GM06990 (cell line): ENCODE results near the gene EXTL1.

Experiments used
- DNase-seq: peaks from one replicate; pipeline ENCODE4 v3.0.0-alpha.2; 2011; ENCODE audit not compliant: insufficient read length; ENCODE audit errors: extremely low read depth
- H3K27me3 ChIP-seq: replicated peaks from 2 replicates; pipeline ENCODE4 v1.6.0; 2011; ENCODE audit warnings: low read length; ENCODE audit not compliant: control insufficient read depth, insufficient read depth
- H3K36me3 ChIP-seq: 2 replicates; pipeline ENCODE4 v1.5.1; 2011; ENCODE audit warnings: low read length; ENCODE audit not compliant: control insufficient read depth, insufficient read depth
- H3K4me3 ChIP-seq: replicated peaks from 2 replicates; pipeline ENCODE4 v1.5.1; 2011; ENCODE audit warnings: low read depth, mild to moderate bottlenecking, control low read depth, low read length
- CTCF ChIP-seq: IDR thresholded peaks from 2 replicates; pipeline ENCODE4 v1.5.1; 2011; ENCODE audit warnings: low read length, control low read depth, mild to moderate bottlenecking, inconsistent platforms; ENCODE audit not compliant: insufficient read depth, poor library complexity, severe bottlenecking

Gene EXTL1

GRCh38 chr1:26037904-26038303, 16.3 kb downstream of the EXTL1 start:
- DNase-seq: no peak
- Histone ChIP-seq H3K4me3 (no peak overlapping the region), H3K36me3 (no peaks in the 10 kb centered on the region), H3K27me3 (no peaks in the 10 kb centered on the region; the same call in none of the 2 replicates)
- no peak for TF ChIP-seq CTCF

GRCh38 chr1:26038477-26038876, 16.9 kb downstream of the EXTL1 start:
- H3K27me3 ChIP-seq: no peaks in the 10 kb centered on the region; the same call in none of the 2 replicates
- TF ChIP-seq CTCF: no peak
- no peak for DNase-seq
- no peak overlapping the region for H3K4me3 ChIP-seq
- H3K36me3 ChIP-seq: no peaks in the 10 kb centered on the region

GRCh38 chr1:26038904-26039303, 17.3 kb downstream of the EXTL1 start:
- Histone ChIP-seq H3K27me3 (no peaks in the 10 kb centered on the region; the same call in none of the 2 replicates), H3K4me3 (no peak overlapping the region), H3K36me3 (no peaks in the 10 kb centered on the region)
- TF ChIP-seq CTCF: no peak
- DNase-seq: no peak

- Histone ChIP-seq H3K27me3 (peaks cover 1% of the 10 kb centered on the region), H3K4me3 (no peak overlapping the region), H3K36me3 (no peaks in the 10 kb centered on the region)
- DNase-seq: no peak
- TF ChIP-seq CTCF: no peak
Measured at GRCh38 chr1:26041401-26041800, 19.8 kb downstream of the EXTL1 start.

GRCh38 chr1:26041978-26042377, 20.4 kb downstream of the EXTL1 start:
- Histone ChIP-seq H3K27me3 (peaks cover 1% of the 10 kb centered on the region), H3K36me3 (no peaks in the 10 kb centered on the region)

More at GRCh38 chr1:26041978-26042377, 20.4 kb downstream of the EXTL1 start:
- DNase-seq: no peak
- no peak overlapping the region for H3K4me3 ChIP-seq
- TF ChIP-seq CTCF: no peak
